DND-41 (cell line): ENCODE results near the gene ORM1.

Source experiments
- EZH2 ChIP-seq: IDR thresholded peaks from 3 replicates; pipeline ENCODE4 v1.6.1; 2012; ENCODE audit warnings: borderline replicate concordance, low read depth, mild to moderate bottlenecking, moderate library complexity, low read length, inconsistent platforms; ENCODE audit not compliant: severe bottlenecking
- TF ChIP-seq, protein P1 (sequence below): IDR thresholded peaks from 2 replicates; pipeline ENCODE4 v1.5.1; 2012; ENCODE audit warnings: borderline replicate concordance, low read length, moderate library complexity, mild to moderate bottlenecking; ENCODE audit not compliant: poor library complexity, severe bottlenecking; ENCODE audit errors: extremely low read depth

DNA sequence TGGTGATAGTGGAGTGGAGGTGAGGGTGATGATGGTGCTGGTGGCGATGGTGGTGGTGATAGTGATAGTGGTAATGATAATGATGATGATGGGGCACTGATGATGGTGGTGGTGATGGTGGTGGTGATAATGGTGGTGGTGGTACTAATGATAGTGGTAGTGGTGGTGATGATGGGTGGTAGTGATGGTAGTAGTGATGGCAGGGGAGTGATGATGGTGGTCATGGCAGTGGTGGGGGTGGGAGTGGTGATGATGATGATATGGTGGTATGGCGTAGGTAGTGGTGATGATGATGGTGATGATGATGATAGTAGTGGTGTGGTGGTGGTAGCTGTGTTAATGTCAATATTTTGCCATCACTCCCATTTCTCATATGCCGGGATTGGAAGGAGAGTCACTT is 44.5 kb upstream of the ORM1 start:
- TF ChIP-seq, protein P1, sequence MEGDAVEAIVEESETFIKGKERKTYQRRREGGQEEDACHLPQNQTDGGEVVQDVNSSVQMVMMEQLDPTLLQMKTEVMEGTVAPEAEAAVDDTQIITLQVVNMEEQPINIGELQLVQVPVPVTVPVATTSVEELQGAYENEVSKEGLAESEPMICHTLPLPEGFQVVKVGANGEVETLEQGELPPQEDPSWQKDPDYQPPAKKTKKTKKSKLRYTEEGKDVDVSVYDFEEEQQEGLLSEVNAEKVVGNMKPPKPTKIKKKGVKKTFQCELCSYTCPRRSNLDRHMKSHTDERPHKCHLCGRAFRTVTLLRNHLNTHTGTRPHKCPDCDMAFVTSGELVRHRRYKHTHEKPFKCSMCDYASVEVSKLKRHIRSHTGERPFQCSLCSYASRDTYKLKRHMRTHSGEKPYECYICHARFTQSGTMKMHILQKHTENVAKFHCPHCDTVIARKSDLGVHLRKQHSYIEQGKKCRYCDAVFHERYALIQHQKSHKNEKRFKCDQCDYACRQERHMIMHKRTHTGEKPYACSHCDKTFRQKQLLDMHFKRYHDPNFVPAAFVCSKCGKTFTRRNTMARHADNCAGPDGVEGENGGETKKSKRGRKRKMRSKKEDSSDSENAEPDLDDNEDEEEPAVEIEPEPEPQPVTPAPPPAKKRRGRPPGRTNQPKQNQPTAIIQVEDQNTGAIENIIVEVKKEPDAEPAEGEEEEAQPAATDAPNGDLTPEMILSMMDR: no peak
- TF ChIP-seq EZH2: no peak
